ENCODE data around the gene OST4. TPM values are rescaled to one million over a fixed set of nuclear protein-coding genes. Genes with fewer than 3 reads are reported as not detected.

OST4 gene
- total RNA-seq, 1 experiment from 2014 or later = 257 TPM

- Mint-ChIP-seq H3K4me1 (ENCODE audit: insufficient read depth, unreplicated experiment) (no peaks in the 10 kb centered on the region), H3K27me3 (ENCODE audit: insufficient read depth, unreplicated experiment) (no peaks in the 10 kb centered on the region), H3K27ac (ENCODE audit: low read depth, unreplicated experiment) (peak within 1 kb of the TSS; percentile 84), H3K36me3 (ENCODE audit: insufficient read depth, unreplicated experiment) (peaks cover 40% of the 10 kb centered on the region), H3K9me3 (ENCODE audit: unreplicated experiment) (no peaks in the 10 kb centered on the region), H3K4me3 (ENCODE audit: unreplicated experiment) (peak within 1 kb of the TSS; percentile 93)
- ChIA-PET CTCF (interaction anchor here (0.6 to 1.7 kb wide), 9 partner anchors 14 to 251 kb away, joined by 3 to 5 read pairs (median 4); partner anchors contain the start of gene OST4), POLR2A (interaction anchor here (0.6 to 9.2 kb wide), 28 partner anchors 8 to 305 kb away, joined by 3 to 175 read pairs (median 5); partner anchors contain the start of genes ATRAID, EMILIN1, GTF3C2 and KHK)
- intact Hi-C loops (cut with micrococcal nuclease) = loop anchor here (1.0 to 2.0 kb wide), 3 partner anchors 19 to 90 kb away; partner anchors contain the start of genes KHK and TMEM214
- BruUV-seq (replicated peaks) = no TSS peak
- DNase-seq (ENCODE audit: unreplicated experiment) = peak; percentile 91
- TF ChIP-seq CTCF (IDR thresholded peaks at IDR 0.05; ENCODE audit: unreplicated experiment) = no peak
These were observed 20.2 kb downstream of the OST4 start, which contains the start of gene AGBL5 for GRCh38 chr2:27050996-27051901. Gene AGBL5, plus strand, starts transcription at chr2:27051668. Its CDS starts 1,291 bp downstream, at chr2:27052959.

GRCh38 chr2:27050281-27050995, 21.0 kb downstream of the OST4 start:
- peak overlapping the region; percentile 84 for H3K27ac Mint-ChIP-seq (ENCODE audit: low read depth, unreplicated experiment)
- POLR2A ChIA-PET = interaction anchor here (0.9 to 9.2 kb wide), 22 partner anchors 7 to 306 kb away, joined by 3 to 175 read pairs (median 5); partner anchors contain the start of genes ATRAID, EMILIN1, GTF3C2 and MPV17
- no peak for TF ChIP-seq CTCF (IDR thresholded peaks at IDR 0.05; ENCODE audit: unreplicated experiment)
- BruUV-seq (replicated peaks) = TSS peak; percentile 96
- DNase-seq (ENCODE audit: unreplicated experiment) = peak; percentile 93
- CTCF ChIA-PET = interaction anchor here (0.7 to 1.7 kb wide), 10 partner anchors 11 to 90 kb away, joined by 3 to 5 read pairs (median 4); partner anchors contain the start of gene OST4
- no peaks in the 10 kb centered on the region for H3K27me3 Mint-ChIP-seq (ENCODE audit: insufficient read depth, unreplicated experiment)
- no peaks in the 10 kb centered on the region for H3K4me1 Mint-ChIP-seq (ENCODE audit: insufficient read depth, unreplicated experiment)
- peak overlapping the region; percentile 93 for H3K4me3 Mint-ChIP-seq (ENCODE audit: unreplicated experiment)
- intact Hi-C loops (cut with micrococcal nuclease) = loop anchor here (1.0 to 2.0 kb wide), 3 partner anchors 18 to 89 kb away; partner anchors contain the start of genes KHK and TMEM214
- no peaks in the 10 kb centered on the region for H3K9me3 Mint-ChIP-seq (ENCODE audit: unreplicated experiment)
- H3K36me3 Mint-ChIP-seq (ENCODE audit: insufficient read depth, unreplicated experiment) = peaks cover 33% of the 10 kb centered on the region

- BruUV-seq (replicated peaks) = no TSS peak
- Mint-ChIP-seq H3K27ac (ENCODE audit: low read depth, unreplicated experiment) (peak overlapping the region; percentile 84), H3K36me3 (ENCODE audit: insufficient read depth, unreplicated experiment) (peaks cover 30% of the 10 kb centered on the region), H3K27me3 (ENCODE audit: insufficient read depth, unreplicated experiment) (no peaks in the 10 kb centered on the region), H3K4me3 (ENCODE audit: unreplicated experiment) (peak overlapping the region; percentile 93), H3K9me3 (ENCODE audit: unreplicated experiment) (no peaks in the 10 kb centered on the region), H3K4me1 (ENCODE audit: insufficient read depth, unreplicated experiment) (no peaks in the 10 kb centered on the region)
- ChIA-PET POLR2A (interaction anchor here (0.7 to 9.2 kb wide), 12 partner anchors 10 to 1471 kb away, joined by 3 to 175 read pairs (median 8); partner anchors contain the start of genes GTF3C2, MPV17, OST4 and TMEM214), CTCF (interaction anchor here (0.6 to 1.7 kb wide), 11 partner anchors 10 to 240 kb away, joined by 3 to 5 read pairs (median 3); partner anchors contain the start of gene OST4)
- intact Hi-C loops (cut with micrococcal nuclease) = loop anchor here (1.0 to 2.0 kb wide), 3 partner anchors 17 to 88 kb away; partner anchors contain the start of genes KHK and TMEM214
- TF ChIP-seq CTCF (IDR thresholded peaks at IDR 0.05; ENCODE audit: unreplicated experiment) = no peak
- no peak for DNase-seq (ENCODE audit: unreplicated experiment)
These were observed 21.8 kb downstream of the OST4 start for GRCh38 chr2:27049422-27050280.

Data from MCF 10A (cell line).